OCI-LY7 (cell line): Measurements from ENCODE around the gene TNFRSF9.

Experiments used
- CTCF ChIP-seq: fragments of 200-600 bp; sonication (generic); conservative IDR thresholded peaks from 2 replicates; pipeline ENCODE4 v1.5.1; 2014; ENCODE audit warnings: mild to moderate bottlenecking, antibody characterized with exemption, low read length, moderate library complexity, mixed read lengths
- EZH2phosphoT487 ChIP-seq: fragments of 200-600 bp; sonication (generic); IDR thresholded peaks from 2 replicates; pipeline ENCODE4 v1.6.1; 2018; ENCODE audit warnings: low read depth, borderline replicate concordance, mild to moderate bottlenecking, mixed run types, antibody characterized with exemption, low read length, moderate library complexity, mixed read lengths

DNA sequence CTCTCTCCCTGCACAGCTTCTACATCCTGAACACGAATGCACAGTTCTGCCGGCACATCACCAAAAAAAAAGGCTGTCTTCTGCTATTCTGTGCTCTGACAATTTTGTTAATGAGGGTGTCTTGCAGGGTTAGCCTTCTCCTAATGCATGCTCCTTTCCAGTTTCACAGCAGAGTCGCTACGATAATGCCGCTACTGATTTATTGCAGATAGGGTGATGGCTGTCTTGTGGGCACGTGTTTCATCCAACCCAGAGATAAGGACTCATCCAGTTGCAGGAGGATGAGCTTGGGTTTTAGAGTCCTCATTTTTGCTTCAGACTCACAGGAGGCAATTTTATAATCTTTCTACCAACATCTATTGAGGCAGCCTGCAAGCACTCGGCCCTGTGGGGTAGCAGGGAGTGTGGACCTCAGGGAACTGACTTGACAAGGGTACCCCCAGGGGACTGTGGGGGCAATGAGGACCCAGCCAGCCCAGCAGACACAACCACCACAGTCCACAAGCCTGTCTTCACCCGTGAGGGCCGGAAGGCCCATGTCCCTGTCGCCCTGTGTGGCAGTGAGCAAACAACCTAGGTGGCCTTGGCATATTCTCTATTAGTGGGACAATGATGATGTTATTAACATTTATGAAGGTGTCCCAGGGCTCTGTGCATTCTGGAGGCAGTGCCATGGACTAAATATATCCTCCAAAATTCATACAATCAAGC is 72.4 kb downstream of the TNFRSF9 start:
- TF ChIP-seq CTCF (no peak), EZH2phosphoT487 (no peak)
